Common myeloid progenitor, CD34-positive (primary cell): ENCODE results near the gene LEUTX.
A peak's percentile ranks its signal among the peaks of the same experiment; 100 is the strongest.

ENCODE experiments used
- CTCF ChIA-PET: fragments of 350-600 bp; sonication (Branson Sonifier 250); formaldehyde crosslinking; loops from one replicate; lab custom pipeline; 2021; ENCODE audit warnings: antibody characterized with exemption; lab: Charles Lee
- POLR2A ChIA-PET: fragments of 350-600 bp; sonication (Branson Sonifier 250); formaldehyde crosslinking; loops from one replicate; lab custom pipeline; 2021; ENCODE audit warnings: antibody characterized with exemption; lab: Charles Lee
- DNase-seq, 3 donors: peaks; one replicate each; pipeline versions ENCODE4 v3.0.0 to v3.0.0-alpha.2; 2013
- H3K27ac ChIP-seq, 2 experiments: 1 replicate in 1 of 2; 2 replicates in 1 of 2; pipeline ENCODE4 v1.7.0; 2013; ENCODE audit warnings: inconsistent platforms in 2 of 2, low read length in 2 of 2, mild to moderate bottlenecking in 2 of 2, low read depth in 1 of 2, moderate library complexity in 1 of 2; ENCODE audit not compliant: severe bottlenecking in 2 of 2, insufficient read depth in 1 of 2, poor library complexity in 1 of 2
- H3K27me3 ChIP-seq, 5 experiments: replicated peaks in 2 of 5; 1 replicate in 3 of 5; 2 replicates in 2 of 5; pipeline versions ENCODE4 v1.6.1 to v1.7.0; 2013; ENCODE audit warnings: low read length in 4 of 5, mild to moderate bottlenecking in 2 of 5, moderate library complexity in 2 of 5, inconsistent platforms in 1 of 5; ENCODE audit not compliant: insufficient read depth in 5 of 5, control insufficient read depth in 4 of 5
- H3K36me3 ChIP-seq, 4 experiments: 1 replicate in 2 of 4; 2 replicates in 2 of 4; pipeline versions ENCODE4 v1.6.1 to v1.7.0; 2013; ENCODE audit warnings: low read length in 3 of 4, control low read depth in 1 of 4, mild to moderate bottlenecking in 1 of 4; ENCODE audit not compliant: control insufficient read depth in 4 of 4, insufficient read depth in 4 of 4
- H3K4me1 ChIP-seq, 4 experiments: 1 replicate in 3 of 4; 2 replicates in 1 of 4; pipeline versions ENCODE4 v1.6.1 to v1.7.1; 2013; ENCODE audit warnings: low read length in 3 of 4, mild to moderate bottlenecking in 3 of 4, control low read depth in 1 of 4, inconsistent platforms in 1 of 4, moderate library complexity in 1 of 4; ENCODE audit not compliant: control insufficient read depth in 4 of 4, insufficient read depth in 4 of 4; ENCODE audit errors: control extremely low read depth in 1 of 4
- H3K4me3 ChIP-seq, 7 experiments: 1 replicate in 4 of 7; 2 replicates in 3 of 7; pipeline versions ENCODE4 v1.5.1 to v1.7.0; 2013; ENCODE audit warnings: mild to moderate bottlenecking in 7 of 7, low read length in 6 of 7, moderate library complexity in 6 of 7, inconsistent platforms in 2 of 7, low read depth in 2 of 7, control low read depth in 1 of 7; ENCODE audit not compliant: insufficient read depth in 4 of 7, control insufficient read depth in 1 of 7; ENCODE audit errors: extremely low read depth in 1 of 7
- H3K9me3 ChIP-seq, 5 experiments: 1 replicate in 4 of 5; 2 replicates in 1 of 5; pipeline versions ENCODE4 v1.6.1 to v1.7.1; 2013; ENCODE audit warnings: low read length in 4 of 5, mild to moderate bottlenecking in 2 of 5, inconsistent platforms in 1 of 5, low read depth in 1 of 5, moderate library complexity in 1 of 5; ENCODE audit not compliant: control insufficient read depth in 4 of 5, insufficient read depth in 2 of 5; ENCODE audit errors: control extremely low read depth in 1 of 5
- WGBS: methylation state at CpG from one replicate; pipeline ENCODE4 v1.1.5; 2013; ENCODE audit not compliant: insufficient coverage; 5-methylcytosine and 5-hydroxymethylcytosine counted together

Gene LEUTX

GRCh38 chr19:39737891-39738290 lies 40.8 kb upstream of the LEUTX start, which contains the start of gene CLC:
Gene CLC, minus strand, starts transcription at chr19:39738029. Its CDS starts 77 bp downstream, at chr19:39737952.
- H3K9me3 ChIP-seq, result peaks cover 0 to 3% (median 0%) of the 10 kb centered on the region in 5 experiments
- CTCF ChIA-PET, result no interaction called here
- POLR2A ChIA-PET, result no interaction called here

GRCh38 chr19:39738814-39739213 lies 39.8 kb upstream of the LEUTX start:
- peaks cover 0 to 5% (median under 1%) of the 10 kb centered on the region in 5 experiments for H3K27me3 ChIP-seq
- no peaks in the 10 kb centered on the region for H3K36me3 ChIP-seq
- ChIA-PET POLR2A (no interaction called here), CTCF (no interaction called here)
- no peak overlapping the region for H3K4me3 ChIP-seq
- 60% methylated on average over 2 of the region's 3 CpGs for WGBS
- no peak overlapping the region for H3K27ac ChIP-seq
- peaks cover 0 to 1% (median 0%) of the 10 kb centered on the region in 4 experiments for H3K4me1 ChIP-seq
- H3K9me3 ChIP-seq, result peaks cover 0 to 3% (median 0%) of the 10 kb centered on the region in 5 experiments
- peak in 2 of 3 donors; percentile 7 to 14 for DNase-seq

More at GRCh38 chr19:39737891-39738290, 40.8 kb upstream of the LEUTX start, which contains the start of gene CLC:
- Histone ChIP-seq H3K4me3 (no peak within 1 kb of the TSS), H3K4me1 (peaks cover 0 to 1% (median 0%) of the 10 kb centered on the region in 4 experiments), H3K27me3 (peaks cover 0 to 5% (median 0%) of the 10 kb centered on the region in 5 experiments), H3K27ac (no peak within 1 kb of the TSS), H3K36me3 (no peaks in the 10 kb centered on the region)
- WGBS, result 50% methylated on average over 2 of the region's 3 CpGs
- DNase-seq, result no peak

- DNase-seq, result no peak
- H3K9me3 ChIP-seq, result peaks cover 0 to 2% (median 0%) of the 10 kb centered on the region in 5 experiments
- H3K4me1 ChIP-seq, result peaks cover 0 to 1% (median 0%) of the 10 kb centered on the region in 4 experiments
- ChIA-PET POLR2A (no interaction called here), CTCF (no interaction called here)
- peaks cover 0 to 5% (median 3%) of the 10 kb centered on the region in 5 experiments for H3K27me3 ChIP-seq
- H3K36me3 ChIP-seq, result no peaks in the 10 kb centered on the region
- H3K4me3 ChIP-seq, result no peak overlapping the region
- H3K27ac ChIP-seq, result no peak overlapping the region
- WGBS, result no CpG with 5 or more reads among the region's 1 CpG
These were observed 38.3 kb upstream of the LEUTX start for GRCh38 chr19:39740395-39740794.

GRCh38 chr19:39745643-39746042 lies 33.0 kb upstream of the LEUTX start:
- H3K4me3 ChIP-seq, result no peak overlapping the region
- CTCF ChIA-PET, result interaction anchor here (0.7 kb wide), 1 partner anchor 21 kb away, joined by 3 read pairs; no protein-coding TSS in a partner anchor
- POLR2A ChIA-PET, result no interaction called here
- H3K27ac ChIP-seq, result no peak overlapping the region
- H3K4me1 ChIP-seq, result no peaks in the 10 kb centered on the region
- peaks cover 0 to 2% (median 0%) of the 10 kb centered on the region in 5 experiments for H3K9me3 ChIP-seq
- H3K36me3 ChIP-seq, result no peaks in the 10 kb centered on the region
- peak; percentile 17 to 46 (median 36) for DNase-seq
- 28% methylated on average over 3 of the region's 3 CpGs for WGBS
- peaks cover 0 to 5% (median 0%) of the 10 kb centered on the region in 5 experiments for H3K27me3 ChIP-seq

GRCh38 chr19:39746836-39747529 lies 31.7 kb upstream of the LEUTX start:
- H3K9me3 ChIP-seq, result peaks cover 0 to 2% (median 0%) of the 10 kb centered on the region in 5 experiments
- WGBS, result 93% methylated on average over 4 of the region's 4 CpGs
- POLR2A ChIA-PET, result no interaction called here
- peaks cover 0 to 5% (median 3%) of the 10 kb centered on the region in 5 experiments for H3K27me3 ChIP-seq
- H3K36me3 ChIP-seq, result no peaks in the 10 kb centered on the region
- no peak for DNase-seq
- no peaks in the 10 kb centered on the region for H3K4me1 ChIP-seq
- H3K27ac ChIP-seq, result no peak overlapping the region
- H3K4me3 ChIP-seq, result no peak overlapping the region
- CTCF ChIA-PET, result no interaction called here

GRCh38 chr19:39749981-39750380 lies 28.7 kb upstream of the LEUTX start:
- CTCF ChIA-PET, result no interaction called here
- Histone ChIP-seq H3K27ac (no peak overlapping the region), H3K4me3 (no peak overlapping the region), H3K4me1 (no peaks in the 10 kb centered on the region), H3K27me3 (peaks cover 0 to 10% (median 7%) of the 10 kb centered on the region in 5 experiments), H3K36me3 (no peaks in the 10 kb centered on the region), H3K9me3 (no peaks in the 10 kb centered on the region)
- 84% methylated on average over 5 of the region's 5 CpGs for WGBS
- no peak for DNase-seq
- POLR2A ChIA-PET, result no interaction called here

GRCh38 chr19:39752390-39752789 lies 26.3 kb upstream of the LEUTX start:
- H3K4me1 ChIP-seq, result no peaks in the 10 kb centered on the region
- ChIA-PET POLR2A (no interaction called here), CTCF (no interaction called here)
- no peaks in the 10 kb centered on the region for H3K36me3 ChIP-seq
- DNase-seq, result no peak
- H3K4me3 ChIP-seq, result no peak overlapping the region
- H3K27me3 ChIP-seq, result peaks cover 0 to 24% (median 13%) of the 10 kb centered on the region in 5 experiments
- no peak overlapping the region for H3K27ac ChIP-seq
- H3K9me3 ChIP-seq, result no peaks in the 10 kb centered on the region
